GM21619 (cell line): ENCODE measurements around the gene CXCR2.
"Not testable (repeated sequence)": the region's sequence is repeated elsewhere in the genome, so short reads cannot be mapped to it uniquely, and the experiment has no call there.

Source experiments
- ATAC-seq: cut with Tn5 transposase; IDR thresholded peaks from one replicate; pipeline ENCODE4 v1.9.1; 2021; ENCODE audit not compliant: unreplicated experiment

The CXCR2 gene

DNA sequence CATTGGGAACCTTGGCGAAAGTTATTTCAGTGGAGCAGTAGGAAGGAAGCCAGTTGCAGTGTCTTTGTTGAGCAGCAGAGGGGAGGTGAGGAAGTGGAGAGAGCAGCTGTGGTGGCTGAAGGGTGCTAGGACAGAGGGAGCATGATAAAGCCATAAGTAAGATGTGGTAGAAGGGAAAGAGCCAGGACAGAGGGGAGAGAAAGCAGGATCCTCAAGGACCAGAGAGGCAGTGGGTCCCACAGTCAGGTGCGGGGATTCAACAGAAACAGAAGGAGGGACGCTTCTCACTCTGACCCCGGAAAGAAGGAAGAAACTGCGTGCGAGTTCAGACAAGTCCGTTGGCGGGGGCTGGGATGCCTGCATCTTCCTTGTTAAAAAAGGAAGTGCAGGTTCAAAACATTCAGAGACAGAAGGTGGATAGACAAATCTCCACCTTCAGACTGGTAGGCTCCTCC, at the start of gene CXCR2:
Gene CXCR2, plus strand, starts transcription at position 403 of the 455 bp plus-strand sequence. CDS start 8,774 bp downstream, outside the sequence.
- no peak for ATAC-seq

DNA sequence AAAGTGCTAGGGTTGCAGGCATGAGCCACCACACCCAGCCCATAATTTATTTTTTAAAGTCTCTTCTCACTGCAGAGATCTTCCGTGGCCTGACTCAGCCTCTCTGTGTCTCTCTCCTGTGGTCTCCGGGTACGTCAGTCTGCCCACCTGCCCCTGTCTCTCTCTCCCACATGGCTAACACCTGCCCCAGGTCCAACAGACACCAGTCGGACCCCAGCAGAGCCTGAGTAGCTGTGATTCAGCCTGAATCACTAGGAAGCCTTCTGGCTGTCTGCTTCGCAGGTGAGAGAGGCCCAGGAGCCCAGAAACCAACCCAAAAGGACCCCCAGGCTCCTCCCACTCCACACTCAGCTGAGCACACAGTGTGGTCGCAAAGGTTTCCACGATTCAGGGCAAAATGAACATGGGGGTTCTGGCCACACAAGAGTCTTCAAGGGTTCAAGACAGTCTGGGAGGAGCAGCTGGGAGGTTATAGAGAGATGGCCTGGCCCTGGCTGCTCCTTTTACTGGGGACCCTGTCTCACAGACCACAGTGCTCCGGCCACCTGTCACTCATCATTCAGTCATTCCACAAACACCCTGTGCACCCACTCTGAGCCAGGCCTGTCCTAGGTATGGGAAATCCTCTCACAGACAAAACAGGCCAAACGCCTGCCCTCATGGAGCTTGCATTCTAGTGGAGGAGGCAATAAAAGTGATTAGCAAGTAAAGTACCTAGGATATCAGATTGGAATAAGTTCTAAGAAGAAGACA, 48.2 kb upstream of the CXCR2 start:
- ATAC-seq: no peak

DNA sequence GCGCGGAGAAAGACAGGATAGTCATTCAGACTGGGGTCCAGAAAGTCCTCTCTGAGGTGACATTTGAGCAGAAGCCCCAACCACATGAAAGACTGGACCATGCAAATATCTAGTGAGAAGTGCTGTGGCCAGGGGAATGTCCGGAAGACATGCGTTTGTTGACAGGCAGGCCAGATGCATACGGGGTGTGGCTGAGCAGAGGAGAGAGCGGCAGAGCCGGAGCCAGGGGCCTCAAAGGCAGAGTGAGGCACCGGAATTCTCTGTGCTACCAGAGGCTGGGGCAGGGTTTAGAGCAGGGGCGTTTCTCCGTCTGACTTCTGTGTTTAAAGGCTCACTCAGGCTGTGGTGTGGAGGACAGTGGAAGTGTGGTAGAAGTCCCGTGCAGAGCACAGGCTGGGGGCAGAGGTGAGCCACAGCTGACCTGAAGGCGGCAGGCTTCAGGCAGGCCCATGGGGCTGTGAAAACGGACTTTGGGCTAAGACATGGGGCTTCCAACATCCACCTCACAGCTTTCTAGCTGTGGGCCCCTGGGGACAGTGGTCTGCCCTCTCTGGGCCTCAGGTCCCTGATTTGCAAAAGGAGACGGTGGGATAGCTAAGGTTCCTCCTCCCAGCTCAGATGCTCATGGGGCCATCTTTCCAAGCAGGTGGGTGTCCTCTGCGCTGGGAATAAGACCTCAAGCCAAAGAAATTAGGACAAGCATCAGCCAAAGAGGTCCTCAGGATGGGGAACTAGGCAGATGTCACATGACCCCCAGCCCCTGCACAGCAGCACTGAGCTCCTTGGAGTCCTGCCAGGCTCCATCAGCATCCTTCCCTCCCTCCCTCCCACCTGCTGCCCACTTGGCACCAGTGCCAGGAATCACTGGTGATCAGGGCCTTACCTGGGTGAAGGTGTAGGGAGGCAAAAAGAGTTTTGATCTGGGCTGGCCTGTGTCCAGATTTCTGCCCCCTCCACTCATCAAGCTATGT, 45.6 kb upstream of the CXCR2 start:
- no peak for ATAC-seq

DNA sequence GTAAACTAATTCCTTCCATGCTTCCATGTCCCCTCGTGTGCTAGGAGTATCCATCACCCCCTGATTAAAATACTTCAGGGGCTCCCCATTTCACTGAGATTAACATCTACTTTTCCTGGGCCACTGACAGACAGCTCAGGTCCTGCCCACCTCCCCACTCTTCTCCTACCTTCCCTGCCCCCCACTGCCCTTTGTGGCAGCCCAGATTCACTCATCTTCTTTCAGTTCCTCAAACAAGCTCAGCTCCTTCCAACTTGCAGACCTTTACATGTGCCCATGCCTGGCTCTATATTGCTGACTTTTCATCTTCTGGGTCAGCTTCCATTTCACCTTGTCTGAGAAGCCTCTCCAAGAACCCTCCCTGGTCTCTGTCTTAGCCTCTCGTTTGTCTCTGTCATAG, 44.8 kb upstream of the CXCR2 start:
- ATAC-seq: peak; percentile 94

DNA sequence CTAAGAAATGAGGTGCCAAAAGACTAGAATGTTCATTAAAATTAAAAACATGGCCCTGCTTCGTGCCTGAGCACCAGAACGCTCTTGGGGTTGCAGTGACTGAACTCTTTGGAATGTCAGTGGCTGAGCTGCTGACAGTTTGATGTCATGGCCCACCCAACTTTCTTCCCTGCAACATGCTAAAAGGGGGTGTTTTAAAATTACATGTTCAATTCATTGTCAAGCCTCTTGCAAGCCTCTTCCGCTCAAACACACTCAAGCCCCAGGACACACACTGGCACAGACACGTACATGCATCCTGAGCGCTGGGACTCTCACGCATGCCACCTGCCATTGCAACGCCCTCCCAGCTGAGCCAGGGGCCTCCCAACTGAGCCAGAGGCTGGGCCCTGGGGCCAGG, 44.1 kb upstream of the CXCR2 start:
- ATAC-seq: no peak

DNA sequence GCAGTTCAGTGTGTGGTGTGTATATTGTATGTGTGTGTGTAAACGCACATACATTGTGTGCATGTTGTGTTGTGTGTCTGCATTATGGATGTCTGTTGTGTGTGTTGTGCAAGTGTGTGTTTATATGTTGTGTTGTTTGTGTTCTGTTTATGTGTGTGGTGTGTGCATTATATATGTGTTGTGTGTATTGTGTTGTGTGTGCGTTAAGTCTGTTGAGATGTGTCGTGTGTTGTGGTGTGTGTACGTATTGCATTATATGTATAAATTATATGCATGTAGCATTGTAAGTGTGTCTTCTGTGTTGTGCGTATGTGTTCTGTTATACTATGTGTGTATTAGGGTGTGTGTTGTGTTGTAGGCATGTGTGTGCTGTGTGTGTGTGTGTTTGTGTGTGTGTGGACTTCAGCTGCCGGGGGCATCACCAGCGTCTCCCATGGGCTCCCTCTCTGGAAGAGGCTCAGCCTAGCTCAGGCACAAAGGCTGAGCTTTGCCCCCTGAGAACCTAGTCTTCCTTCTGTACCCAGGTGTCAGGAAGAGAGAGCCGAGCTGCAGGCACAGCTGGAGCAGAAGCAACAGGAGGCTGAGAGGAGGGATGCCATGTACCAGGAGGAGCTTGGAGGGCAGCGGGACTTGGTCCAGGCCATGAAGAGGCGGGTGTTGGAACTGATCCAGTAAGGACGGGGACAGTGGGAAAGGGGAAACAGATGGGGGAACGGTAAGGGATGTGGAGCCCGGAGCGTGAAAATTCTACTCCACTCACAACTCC, 43.1 kb upstream of the CXCR2 start:
- no peak for ATAC-seq

DNA sequence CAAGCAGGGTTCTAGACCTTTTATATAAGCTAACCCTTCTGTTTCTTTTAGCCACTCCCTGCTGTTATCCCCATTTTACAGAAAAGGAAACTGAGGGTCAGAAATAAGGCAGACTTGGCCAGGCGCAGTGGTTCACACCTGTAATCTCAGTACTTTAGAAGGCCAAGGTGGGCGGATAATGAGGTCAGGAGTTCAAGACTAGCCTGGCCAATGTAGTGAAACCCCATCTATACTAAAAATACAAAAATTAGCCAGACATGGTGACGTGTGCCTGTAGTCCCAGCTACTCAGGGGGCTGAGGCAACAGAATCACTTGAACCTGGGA, 42.5 kb upstream of the CXCR2 start:
- ATAC-seq: no peak

DNA sequence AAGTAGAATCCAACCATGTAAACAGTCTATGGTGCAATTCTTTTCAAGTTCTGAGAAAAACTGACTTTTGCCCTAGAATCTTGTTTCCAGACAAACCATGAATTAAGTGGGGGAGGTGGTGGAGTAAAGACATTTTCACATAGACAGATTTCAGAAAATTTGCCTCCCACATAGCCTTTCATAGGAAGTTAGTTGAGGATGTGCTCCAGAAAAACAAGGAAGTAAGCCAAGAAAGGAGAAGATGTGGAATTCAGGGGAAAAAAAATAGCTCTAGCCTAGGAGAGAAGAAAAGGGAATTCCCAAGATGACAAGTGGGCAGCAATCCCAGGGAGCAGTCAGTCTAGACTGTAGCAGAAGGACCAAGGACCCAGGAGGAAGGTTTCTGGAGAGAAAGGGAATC, 39.4 kb upstream of the CXCR2 start:
- ATAC-seq: no peak

DNA sequence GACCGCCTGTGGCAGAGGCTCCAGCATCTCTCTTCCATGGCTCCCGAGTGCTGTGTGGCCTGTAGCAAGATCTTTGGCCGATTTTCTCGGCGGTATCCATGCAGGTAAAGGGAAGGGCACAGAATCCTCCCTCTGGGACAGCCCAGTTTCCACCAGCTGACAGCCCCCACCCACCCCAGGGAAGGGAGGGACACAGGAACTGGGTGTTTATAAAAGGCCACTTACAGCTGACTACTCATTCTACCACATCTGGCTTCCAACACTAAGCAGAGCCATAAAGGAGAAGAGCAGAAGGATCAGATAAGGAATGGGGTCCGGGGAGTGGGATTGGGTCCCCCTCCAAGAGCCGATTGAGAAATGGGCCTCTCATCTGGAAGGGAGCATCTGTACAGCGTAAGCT, 36.6 kb upstream of the CXCR2 start:
- ATAC-seq: no peak

DNA sequence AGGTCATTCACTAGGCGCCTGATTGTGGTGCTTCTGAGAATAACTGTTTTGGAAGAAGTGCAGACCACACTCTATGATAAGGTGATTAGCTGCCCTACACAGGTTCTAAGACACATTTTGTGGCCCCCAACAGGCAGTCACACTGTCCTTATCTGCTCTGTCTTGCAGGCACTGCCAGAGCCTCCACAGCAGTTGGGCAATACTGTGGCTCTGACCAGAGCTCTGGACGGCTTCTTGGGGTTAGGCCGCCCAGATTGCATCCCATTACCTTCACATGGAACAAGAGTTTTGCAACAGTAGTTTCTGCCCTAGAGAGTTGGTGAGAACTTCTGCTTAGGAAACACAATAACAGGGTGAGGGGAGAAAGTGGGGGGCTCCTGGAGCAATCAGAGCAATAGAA, 34.1 kb upstream of the CXCR2 start:
- no peak for ATAC-seq

DNA sequence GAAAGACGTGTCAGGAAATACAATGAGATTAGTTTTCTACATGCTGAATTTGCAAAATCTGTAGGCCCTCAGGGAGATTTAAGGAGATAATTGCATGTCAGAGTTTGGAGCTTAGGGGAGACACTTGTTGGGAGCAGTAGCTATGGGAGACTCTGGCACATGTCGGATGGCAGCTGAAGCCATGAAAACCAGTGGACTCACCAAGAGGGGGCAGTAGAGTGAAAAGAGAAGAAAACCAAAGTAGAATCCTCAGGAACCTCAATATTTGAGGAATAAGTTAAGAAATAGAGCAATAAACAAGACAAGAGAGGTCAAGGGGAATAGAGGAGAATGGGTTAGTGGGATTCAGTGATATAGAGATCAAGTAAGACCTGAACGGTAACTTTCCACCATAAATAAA, 31.9 kb upstream of the CXCR2 start:
- no peak for ATAC-seq

DNA sequence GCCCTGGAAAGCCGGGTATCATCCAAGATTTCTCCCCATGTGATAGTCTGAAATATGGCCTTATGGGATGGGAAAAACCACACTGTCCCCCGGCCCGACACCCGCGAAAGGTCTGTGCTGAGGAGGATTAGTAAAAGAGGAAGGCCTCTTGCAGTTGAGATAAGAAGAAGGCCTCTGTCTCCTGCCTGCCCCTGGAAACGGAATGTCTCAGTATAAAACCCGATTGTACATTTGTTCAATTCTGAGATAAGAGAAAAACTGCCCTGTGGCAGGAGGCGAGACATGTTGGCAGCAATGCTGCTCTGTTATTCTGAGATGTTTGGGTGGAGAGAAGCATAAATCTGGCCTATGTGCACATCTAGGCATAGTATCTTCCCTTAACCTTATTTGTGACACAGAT, 30.0 kb upstream of the CXCR2 start:
- ATAC-seq: no peak

DNA sequence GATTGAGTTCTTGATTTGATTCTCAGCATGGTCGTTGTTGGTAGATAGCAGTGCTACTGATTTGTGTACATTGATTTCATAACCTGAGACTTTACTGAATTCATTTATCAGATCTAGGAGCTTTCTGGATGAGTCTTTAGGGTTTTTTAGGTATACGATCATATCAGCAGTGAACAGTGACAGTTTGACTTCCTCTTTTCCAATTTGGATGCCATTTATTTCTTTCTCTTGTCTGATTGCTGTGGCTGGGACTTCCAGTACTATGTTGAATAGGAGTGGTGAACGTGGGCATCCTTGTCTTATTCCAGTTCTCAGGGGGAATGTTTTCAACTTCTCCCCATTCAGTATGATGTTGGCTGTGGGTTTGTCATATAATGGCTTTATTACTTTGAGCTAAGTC, 27.9 kb upstream of the CXCR2 start:
- ATAC-seq: no peak

DNA sequence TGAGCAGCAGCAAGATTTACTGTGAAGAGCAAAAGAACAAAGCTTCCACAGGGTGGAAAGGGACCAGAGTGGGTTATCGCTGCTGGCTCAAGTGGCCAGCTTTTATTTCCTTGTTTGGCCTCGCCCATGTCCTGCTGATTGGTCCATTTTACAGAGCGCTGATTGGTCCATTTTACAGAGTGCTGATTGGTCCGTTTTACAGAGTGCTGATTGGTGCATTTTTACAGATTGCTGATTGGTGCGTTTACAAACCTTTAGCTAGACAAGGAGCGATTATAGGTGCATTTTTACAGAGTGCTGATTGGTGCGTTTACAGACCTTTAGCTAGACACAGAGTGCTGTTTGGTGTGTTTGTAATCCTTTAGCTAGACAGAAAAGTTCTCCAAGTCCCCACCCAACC, 17.0 kb upstream of the CXCR2 start:
- ATAC-seq: not testable (repeated sequence)

DNA sequence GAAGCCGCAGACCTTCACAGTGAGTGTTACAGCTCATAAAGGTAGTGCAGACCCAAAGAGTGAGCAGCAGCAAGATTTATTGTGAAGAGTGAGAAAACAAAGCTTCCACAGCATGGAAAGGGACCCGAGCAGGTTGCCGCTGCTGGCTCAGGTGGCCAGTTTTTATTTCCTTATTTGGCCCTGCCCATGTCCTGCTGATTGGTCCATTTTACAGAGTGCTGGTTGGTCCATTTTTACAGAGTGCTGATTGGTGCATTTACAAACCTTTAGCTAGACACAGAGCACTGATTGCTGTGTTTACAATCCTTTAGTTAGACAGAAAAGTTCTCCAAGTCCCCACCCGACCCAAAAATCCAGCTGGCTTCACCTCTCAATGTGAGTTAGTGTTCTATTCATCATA, 4.0 kb upstream of the CXCR2 start:
- ATAC-seq: not testable (repeated sequence)

DNA sequence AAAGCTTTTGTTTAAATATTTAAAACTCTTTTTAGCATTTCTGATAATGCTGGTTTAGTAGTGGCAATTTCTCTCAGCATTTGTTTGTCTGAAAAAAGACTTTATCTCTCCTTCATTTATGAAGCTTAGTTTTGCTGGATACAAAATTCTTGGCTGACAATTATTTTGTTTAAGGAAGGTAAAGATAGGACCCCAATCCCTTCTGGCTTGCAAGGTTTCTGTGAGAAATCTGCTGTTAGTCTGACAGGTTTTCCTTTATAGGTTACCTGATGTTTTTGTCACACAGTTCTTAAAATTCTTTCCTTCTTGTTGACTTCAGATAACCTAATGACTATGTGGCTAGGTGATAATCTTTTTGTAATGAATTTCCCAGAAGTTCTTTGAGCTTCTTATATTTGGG, 3.5 kb upstream of the CXCR2 start:
- not testable (repeated sequence) for ATAC-seq

DNA sequence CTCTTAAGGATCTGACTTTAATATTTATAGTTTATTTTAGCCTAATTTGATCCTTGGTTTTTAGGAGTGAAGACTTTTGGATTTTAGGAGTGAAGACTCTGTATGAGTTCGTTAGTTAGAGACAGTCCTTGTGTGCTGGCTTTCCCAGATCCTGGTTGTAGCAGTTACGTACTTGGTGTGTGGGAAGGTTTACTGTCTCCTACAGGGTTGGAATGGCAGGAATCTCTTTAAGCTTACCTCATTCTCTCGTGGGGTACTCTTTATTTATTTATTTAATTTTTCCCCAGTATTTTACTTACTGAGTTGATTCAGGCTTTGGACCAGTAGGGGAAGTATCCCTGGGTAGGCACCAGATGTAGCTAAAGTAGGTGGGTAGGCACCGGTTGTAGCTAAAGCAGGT, 1.8 kb upstream of the CXCR2 start:
- ATAC-seq: no peak

DNA sequence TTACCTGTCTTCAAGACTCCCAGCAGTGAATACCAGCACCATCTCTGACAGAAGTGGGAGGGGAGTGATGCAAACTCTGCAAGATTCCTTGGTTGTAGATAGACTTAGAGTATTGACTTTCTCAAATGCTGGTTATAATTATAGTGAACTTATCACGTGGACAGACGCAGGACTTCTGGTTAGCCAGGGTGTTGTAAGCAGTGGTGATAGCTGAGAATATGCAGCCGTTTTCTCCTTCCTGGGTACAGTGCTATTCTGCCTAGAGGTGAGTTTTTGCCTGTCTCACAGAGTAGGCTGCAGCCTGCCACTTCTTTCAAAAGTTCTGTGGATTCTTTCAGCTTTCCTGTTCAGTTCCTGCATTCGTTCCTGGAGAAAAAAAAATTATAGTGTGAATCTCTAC, 733 bp upstream of the CXCR2 start:
- no peak for ATAC-seq

DNA sequence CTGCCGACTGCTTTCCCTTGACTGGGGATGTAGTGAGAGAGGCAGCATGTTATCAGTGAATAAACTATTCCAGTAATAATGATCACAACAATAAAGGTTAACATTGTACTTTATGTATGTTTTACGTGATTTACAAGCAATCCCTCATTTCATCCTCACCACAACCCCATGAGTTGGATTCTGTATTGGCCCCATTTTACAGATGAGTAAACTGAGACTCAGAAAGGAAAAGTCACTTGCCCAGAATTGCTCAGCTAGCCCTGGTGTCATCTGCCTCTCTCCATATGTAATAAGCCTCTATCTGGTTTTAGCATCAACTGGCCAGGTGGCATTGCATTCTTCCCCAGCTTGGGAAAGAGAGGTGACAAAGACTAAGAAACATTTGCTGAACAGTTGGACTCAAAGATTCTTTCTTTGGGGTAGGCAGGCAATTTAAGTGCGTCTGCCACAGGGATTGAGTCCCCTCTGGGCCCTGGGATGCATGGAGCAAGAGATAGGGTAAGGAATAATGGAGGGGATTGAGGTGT, 2.2 kb downstream of the CXCR2 start:
- ATAC-seq: no peak

DNA sequence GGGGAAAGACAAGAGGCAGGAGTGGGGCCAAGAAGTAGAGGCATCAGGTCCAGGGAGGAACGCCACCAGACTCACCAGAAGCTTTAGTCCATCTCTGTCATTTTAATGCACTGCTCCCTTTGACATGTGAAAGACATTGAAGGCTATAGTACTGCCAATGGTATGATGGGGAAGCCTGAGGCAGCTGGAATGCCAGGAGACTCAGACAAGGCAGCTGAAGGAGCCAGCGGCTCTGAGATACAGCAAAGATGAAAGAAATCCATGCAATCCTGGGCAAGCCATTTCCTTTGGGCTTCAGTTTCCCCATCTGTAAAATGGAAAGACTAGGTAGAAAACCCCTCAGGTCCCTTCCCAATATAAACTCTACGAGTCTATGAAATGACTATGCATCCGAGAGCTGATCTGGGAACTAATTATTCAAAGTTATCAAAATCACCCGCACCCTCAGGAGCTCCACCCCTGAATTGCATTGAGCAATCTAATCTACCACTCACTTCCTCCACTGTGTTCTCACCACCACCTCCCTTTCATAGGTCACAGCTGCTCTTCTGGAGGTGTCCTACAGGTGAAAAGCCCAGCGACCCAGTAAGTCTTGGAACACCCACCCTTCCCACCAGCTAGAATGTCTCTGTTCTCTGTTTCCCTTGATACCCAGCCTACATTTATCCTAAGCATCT, 3.1 kb downstream of the CXCR2 start:
- ATAC-seq: no peak
